Trophoblast cell (in vitro differentiated cells and primary cell): Measurements from ENCODE around the gene CRAMP1.
A peak's percentile ranks its signal among the peaks of the same experiment; 100 is the strongest.

Experiments used
- DNase-seq, 2 donors: peaks; one replicate each; pipeline ENCODE4 v3.0.0-alpha.2; 2016
- H2AFZ ChIP-seq: 2 replicates; pipeline ENCODE4 v1.6.1; 2013; ENCODE audit warnings: low read length, moderate library complexity, mild to moderate bottlenecking; ENCODE audit not compliant: insufficient read depth, poor library complexity
- H2AK5ac ChIP-seq: 2 replicates; pipeline ENCODE4 v1.6.1; 2013; ENCODE audit warnings: mild to moderate bottlenecking, low read length
- H2BK120ac ChIP-seq: 2 replicates; pipeline ENCODE4 v1.6.1; 2013; ENCODE audit warnings: low read length, mild to moderate bottlenecking, moderate library complexity; ENCODE audit not compliant: insufficient read depth, poor library complexity
- H2BK12ac ChIP-seq: 2 replicates; pipeline ENCODE4 v1.6.1; 2013; ENCODE audit warnings: mild to moderate bottlenecking, low read length, moderate library complexity
- H2BK5ac ChIP-seq: 2 replicates; pipeline ENCODE4 v1.6.1; 2013; ENCODE audit warnings: low read length, low read depth, moderate library complexity, mild to moderate bottlenecking; ENCODE audit not compliant: poor library complexity
- H3K14ac ChIP-seq: 2 replicates; pipeline ENCODE4 v1.6.1; 2013; ENCODE audit warnings: mild to moderate bottlenecking, low read length
- H3K18ac ChIP-seq: 2 replicates; pipeline ENCODE4 v1.6.1; 2013; ENCODE audit warnings: mild to moderate bottlenecking, low read length
- H3K23ac ChIP-seq: 2 replicates; pipeline ENCODE4 v1.6.1; 2013; ENCODE audit warnings: low read length
- H3K27ac ChIP-seq: 2 replicates; pipeline ENCODE4 v1.5.1; 2013; ENCODE audit warnings: low read depth, mild to moderate bottlenecking, inconsistent platforms, low read length, moderate library complexity
- H3K27me3 ChIP-seq: 2 replicates; pipeline ENCODE4 v1.6.1; 2013; ENCODE audit warnings: inconsistent platforms, mild to moderate bottlenecking, low read length, moderate library complexity; ENCODE audit not compliant: insufficient read depth
- H3K36me3 ChIP-seq, 2 experiments: 1 replicate in 1 of 2; 2 replicates in 1 of 2; pipeline ENCODE4 v1.6.1; 2013; ENCODE audit warnings: low read length in 2 of 2, mild to moderate bottlenecking in 2 of 2, moderate library complexity in 1 of 2; ENCODE audit not compliant: insufficient read depth in 2 of 2, control insufficient read depth in 1 of 2
- H3K4ac ChIP-seq: 2 replicates; pipeline ENCODE4 v1.6.1; 2013; ENCODE audit warnings: low read depth, mild to moderate bottlenecking, low read length, moderate library complexity
- H3K4me1 ChIP-seq, 2 experiments: 1 replicate in 1 of 2; 2 replicates in 1 of 2; pipeline ENCODE4 v1.6.1; 2013; ENCODE audit warnings: low read length in 2 of 2, mild to moderate bottlenecking in 2 of 2, moderate library complexity in 1 of 2; ENCODE audit not compliant: insufficient read depth in 2 of 2, control insufficient read depth in 1 of 2
- H3K4me2 ChIP-seq: 2 replicates; pipeline ENCODE4 v1.6.1; 2013; ENCODE audit warnings: inconsistent platforms, mild to moderate bottlenecking, low read length, moderate library complexity
- H3K4me3 ChIP-seq: 2 replicates; pipeline ENCODE4 v1.5.1; 2013; ENCODE audit warnings: mild to moderate bottlenecking, low read depth, low read length, inconsistent platforms
- H3K79me1 ChIP-seq: one replicate; pipeline ENCODE4 v1.6.1; 2013; ENCODE audit warnings: low read length
- H3K79me2 ChIP-seq: 2 replicates; pipeline ENCODE4 v1.6.1; 2013; ENCODE audit warnings: low read length, mild to moderate bottlenecking; ENCODE audit not compliant: control insufficient read depth, insufficient read depth, poor library complexity
- H3K9ac ChIP-seq: 2 replicates; pipeline ENCODE4 v1.6.1; 2013; ENCODE audit warnings: mild to moderate bottlenecking, low read length
- H3K9me3 ChIP-seq: 2 replicates; pipeline ENCODE4 v1.6.1; 2013; ENCODE audit warnings: low read depth, mild to moderate bottlenecking, control low read depth, inconsistent platforms, low read length; ENCODE audit not compliant: insufficient read depth
- H4K12ac ChIP-seq: 2 replicates; pipeline ENCODE4 v1.6.1; 2013; ENCODE audit warnings: low read depth, mild to moderate bottlenecking, low read length, moderate library complexity
- H4K8ac ChIP-seq: 2 replicates; pipeline ENCODE4 v1.6.1; 2013; ENCODE audit warnings: low read depth, mild to moderate bottlenecking, low read length, moderate library complexity
- H4K91ac ChIP-seq: one replicate; pipeline ENCODE4 v1.6.1; 2013; ENCODE audit warnings: low read depth, mild to moderate bottlenecking, low read length, moderate library complexity
- WGBS: extraction: QIAGEN DNeasy Blood & Tissue Kit; methylation state at CpG from one replicate; pipeline ENCODE4 v1.1.7; 2013; ENCODE audit warnings: missing lambda C conversion rate; ENCODE audit not compliant: insufficient read length, insufficient coverage; ENCODE audit errors: extremely low coverage; 5-methylcytosine and 5-hydroxymethylcytosine counted together

The CRAMP1 gene

GRCh38 chr16:1674306-1674705, 62.1 kb downstream of the CRAMP1 start:
- Histone ChIP-seq H3K27me3 (no peaks in the 10 kb centered on the region), H3K4me3 (no peak overlapping the region), H3K4me2 (no peak overlapping the region), H3K27ac (no peak overlapping the region), H4K8ac (no peak overlapping the region), H3K79me1 (peaks cover 13% of the 10 kb centered on the region), H3K23ac (no peak overlapping the region), H2BK5ac (no peak overlapping the region), H3K4me1 (peaks cover 14 to 16% of the 10 kb centered on the region in 2 experiments), H3K9ac (no peak overlapping the region), H3K79me2 (peaks cover 9% of the 10 kb centered on the region), H4K12ac (no peak overlapping the region), H2AK5ac (peak overlapping the region; percentile 27), H3K14ac (no peak overlapping the region), H2BK120ac (no peak overlapping the region), H2BK12ac (no peak overlapping the region), H3K18ac (peak overlapping the region; percentile 20), H3K9me3 (peaks cover 5% of the 10 kb centered on the region), H2AFZ (no peak overlapping the region), H4K91ac (no peak overlapping the region), H3K4ac (no peak overlapping the region), H3K36me3 (peaks cover 51 to 58% of the 10 kb centered on the region in 2 experiments)
- DNase-seq = no peak
- no CpG with 5 or more reads among the region's 7 CpGs for WGBS

- peaks cover 18 to 22% of the 10 kb centered on the region in 2 experiments for H3K4me1 ChIP-seq
- H2AK5ac ChIP-seq = peak overlapping the region; percentile 0
- H3K4me3 ChIP-seq = no peak overlapping the region
- H3K4me2 ChIP-seq = no peak overlapping the region
- peak overlapping the region; percentile 0 for H3K14ac ChIP-seq
- H4K91ac ChIP-seq = peak overlapping the region; percentile 40
- H3K27ac ChIP-seq = peak overlapping the region; percentile 57
- H4K8ac ChIP-seq = no peak overlapping the region
- no peak overlapping the region for H3K23ac ChIP-seq
- peak overlapping the region; percentile 23 for H2BK5ac ChIP-seq
- H4K12ac ChIP-seq = no peak overlapping the region
- H3K79me2 ChIP-seq = peaks cover 15% of the 10 kb centered on the region
- peak overlapping the region; percentile 23 for H3K18ac ChIP-seq
- no peaks in the 10 kb centered on the region for H3K27me3 ChIP-seq
- peaks cover 5% of the 10 kb centered on the region for H3K9me3 ChIP-seq
- peaks cover 45 to 52% of the 10 kb centered on the region in 2 experiments for H3K36me3 ChIP-seq
- H2BK120ac ChIP-seq = peak overlapping the region; percentile 23
- no peak overlapping the region for H2AFZ ChIP-seq
- no CpG with 5 or more reads among the region's 19 CpGs for WGBS
- H3K9ac ChIP-seq = no peak overlapping the region
- peak overlapping the region; percentile 29 for H2BK12ac ChIP-seq
- peak; percentile 64 to 80 for DNase-seq
- peaks cover 13% of the 10 kb centered on the region for H3K79me1 ChIP-seq
- peak overlapping the region; percentile 2 for H3K4ac ChIP-seq
Observed at GRCh38 chr16:1674751-1675664, 62.8 kb downstream of the CRAMP1 start.

GRCh38 chr16:1676661-1677060, 64.5 kb downstream of the CRAMP1 start:
- H3K23ac ChIP-seq = no peak overlapping the region
- H3K4me1 ChIP-seq = peaks cover 23 to 27% of the 10 kb centered on the region in 2 experiments
- no peak overlapping the region for H3K9ac ChIP-seq
- H3K79me2 ChIP-seq = peaks cover 26% of the 10 kb centered on the region
- H3K27ac ChIP-seq = no peak overlapping the region
- no CpG with 5 or more reads among the region's 12 CpGs for WGBS
- H4K8ac ChIP-seq = no peak overlapping the region
- H4K91ac ChIP-seq = no peak overlapping the region
- H2BK120ac ChIP-seq = no peak overlapping the region
- H3K4me2 ChIP-seq = no peak overlapping the region
- no peak overlapping the region for H3K18ac ChIP-seq
- no peaks in the 10 kb centered on the region for H3K27me3 ChIP-seq
- peaks cover 13% of the 10 kb centered on the region for H3K79me1 ChIP-seq
- H3K14ac ChIP-seq = no peak overlapping the region
- no peak overlapping the region for H2AK5ac ChIP-seq
- no peak overlapping the region for H3K4ac ChIP-seq
- peaks cover 5% of the 10 kb centered on the region for H3K9me3 ChIP-seq
- H4K12ac ChIP-seq = no peak overlapping the region
- H3K4me3 ChIP-seq = no peak overlapping the region
- H2BK5ac ChIP-seq = no peak overlapping the region
- peaks cover 31 to 43% of the 10 kb centered on the region in 2 experiments for H3K36me3 ChIP-seq
- no peak for DNase-seq
- no peak overlapping the region for H2BK12ac ChIP-seq
- no peak overlapping the region for H2AFZ ChIP-seq

GRCh38 chr16:1677339-1677738, 65.2 kb downstream of the CRAMP1 start:
- no peak overlapping the region for H3K18ac ChIP-seq
- H3K27ac ChIP-seq = no peak overlapping the region
- H2BK120ac ChIP-seq = no peak overlapping the region
- WGBS = no CpG with 5 or more reads among the region's 18 CpGs
- peaks cover 25 to 37% of the 10 kb centered on the region in 2 experiments for H3K36me3 ChIP-seq
- no peak overlapping the region for H3K4ac ChIP-seq
- no peak overlapping the region for H3K23ac ChIP-seq
- H3K4me3 ChIP-seq = no peak overlapping the region
- H3K4me2 ChIP-seq = no peak overlapping the region
- no peak overlapping the region for H2AFZ ChIP-seq
- H4K8ac ChIP-seq = no peak overlapping the region
- H4K91ac ChIP-seq = peak overlapping the region; percentile 33
- H3K79me1 ChIP-seq = peaks cover 13% of the 10 kb centered on the region
- H4K12ac ChIP-seq = no peak overlapping the region
- peaks cover 5% of the 10 kb centered on the region for H3K9me3 ChIP-seq
- no peaks in the 10 kb centered on the region for H3K27me3 ChIP-seq
- peaks cover 26% of the 10 kb centered on the region for H3K79me2 ChIP-seq
- H3K9ac ChIP-seq = no peak overlapping the region
- no peak overlapping the region for H2BK12ac ChIP-seq
- DNase-seq = no peak
- H2BK5ac ChIP-seq = no peak overlapping the region
- H3K14ac ChIP-seq = no peak overlapping the region
- H2AK5ac ChIP-seq = no peak overlapping the region
- peaks cover 23 to 27% of the 10 kb centered on the region in 2 experiments for H3K4me1 ChIP-seq
